NCI-H510A (cell line): ENCODE measurements around the gene UBE3D.
"Not testable (repeated sequence)": the region's sequence is repeated elsewhere in the genome, so short reads cannot be mapped to it uniquely, and the experiment has no call there.

Source experiments
- DNase-seq: peaks from one replicate; lab custom pipeline; 2025; lab: John Stamatoyannopoulos, UW

The UBE3D gene

GRCh38 chr6:82914511-82914910, 151.1 kb downstream of the UBE3D start:
- no peak for DNase-seq

DNA sequence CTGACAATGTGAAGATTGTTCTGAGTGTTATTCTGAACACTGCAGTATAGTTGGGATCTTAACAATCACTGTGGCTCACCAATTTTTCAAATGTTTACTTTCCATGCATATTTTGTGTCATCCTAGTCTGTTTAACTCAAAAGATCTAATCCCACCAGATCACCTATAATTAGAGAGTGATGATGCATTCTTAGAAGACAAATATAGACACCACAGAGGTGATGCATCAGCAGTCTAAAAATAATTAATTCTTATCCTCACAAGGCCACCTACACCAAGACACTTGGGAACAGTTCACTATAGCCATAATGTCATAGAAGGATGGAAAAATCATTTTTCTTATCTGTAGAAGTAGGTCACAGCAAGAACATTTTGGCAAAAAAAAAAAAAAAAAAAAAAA, 154.8 kb downstream of the UBE3D start:
- DNase-seq = no peak

DNA sequence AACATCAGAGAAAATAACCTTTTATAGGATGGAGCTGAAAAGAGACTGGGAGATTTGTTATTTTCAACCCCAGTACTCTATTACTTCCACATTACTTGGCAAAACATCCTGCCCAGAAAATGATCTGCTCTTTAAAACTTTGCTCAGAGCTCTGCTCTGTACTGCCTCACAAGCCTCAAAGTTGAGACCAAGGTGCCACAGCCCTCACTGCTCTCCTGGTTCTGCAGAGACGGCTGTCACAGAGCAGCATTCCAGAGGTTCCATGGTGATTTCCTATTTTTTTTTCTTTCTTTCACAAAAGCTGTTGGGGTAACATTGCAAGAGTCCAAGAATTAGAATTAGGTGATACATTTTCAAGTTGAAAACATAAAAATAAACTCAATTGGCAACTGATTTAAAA, 155.2 kb downstream of the UBE3D start:
- no peak for DNase-seq

GRCh38 chr6:82909551-82909950, 156.1 kb downstream of the UBE3D start:
- DNase-seq = no peak

- DNase-seq = no peak
These were observed 157.0 kb downstream of the UBE3D start for GRCh38 chr6:82908661-82909060.

DNA sequence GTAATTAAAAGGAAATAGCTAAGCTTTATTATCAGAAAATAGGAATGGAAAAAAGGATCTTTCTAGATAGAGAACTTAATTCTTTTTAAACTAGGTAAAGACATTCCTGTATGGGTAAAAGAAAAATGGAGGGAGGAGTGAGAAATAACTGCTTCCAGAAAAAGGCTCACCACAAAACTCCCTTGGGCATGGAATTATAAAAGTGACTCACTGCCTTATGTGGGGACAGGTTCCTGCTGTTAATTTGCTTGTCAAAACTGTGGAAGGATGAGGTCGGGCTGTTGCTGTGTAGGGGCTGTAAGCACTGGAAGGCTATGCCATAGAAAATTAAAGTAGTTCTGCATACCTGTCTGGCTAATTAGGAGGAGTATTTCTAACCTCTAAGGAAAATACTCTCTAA, 158.7 kb downstream of the UBE3D start:
- no peak for DNase-seq

- no peak for DNase-seq
These were observed 159.2 kb downstream of the UBE3D start for GRCh38 chr6:82906489-82906888.

GRCh38 chr6:82904860-82905259, 160.8 kb downstream of the UBE3D start:
- DNase-seq = no peak

DNA sequence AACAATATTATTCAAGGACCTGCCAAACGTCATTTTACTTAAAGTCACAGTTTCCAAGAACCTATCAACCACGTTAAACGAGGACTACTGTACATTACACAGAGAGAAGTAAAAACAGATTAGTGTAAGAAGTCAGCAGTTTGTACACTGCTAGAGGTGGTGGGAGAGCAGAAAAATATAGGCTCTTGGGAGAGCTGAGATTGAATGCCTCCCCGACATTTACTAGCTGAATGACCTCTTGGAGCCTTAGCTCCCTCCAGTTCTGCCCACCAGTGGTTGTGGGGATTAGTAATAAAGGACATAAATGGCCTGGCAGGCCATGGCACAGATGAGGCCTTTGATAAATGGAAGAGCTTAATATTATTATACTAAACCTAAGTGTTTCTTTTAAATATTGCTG, 161.4 kb downstream of the UBE3D start:
- no peak for DNase-seq

DNA sequence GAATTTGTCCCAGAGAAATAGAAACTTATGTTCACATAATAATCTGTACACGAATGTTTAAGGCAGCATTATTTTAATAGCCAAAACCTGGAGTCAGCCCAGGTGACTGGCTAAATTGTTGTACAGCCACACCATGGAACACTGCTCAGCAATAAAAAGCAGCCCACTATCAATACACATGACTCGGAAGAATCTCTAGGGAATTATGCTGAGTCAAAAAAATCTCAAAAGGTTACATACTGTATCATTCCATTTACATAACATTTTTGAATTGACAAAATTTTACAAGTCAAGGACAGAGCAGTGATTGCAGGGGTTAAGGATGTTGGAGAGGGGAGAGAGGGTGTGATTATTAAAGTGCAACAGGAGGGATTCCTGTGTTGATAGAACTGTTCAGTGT, 163.4 kb downstream of the UBE3D start:
- no peak for DNase-seq

DNA sequence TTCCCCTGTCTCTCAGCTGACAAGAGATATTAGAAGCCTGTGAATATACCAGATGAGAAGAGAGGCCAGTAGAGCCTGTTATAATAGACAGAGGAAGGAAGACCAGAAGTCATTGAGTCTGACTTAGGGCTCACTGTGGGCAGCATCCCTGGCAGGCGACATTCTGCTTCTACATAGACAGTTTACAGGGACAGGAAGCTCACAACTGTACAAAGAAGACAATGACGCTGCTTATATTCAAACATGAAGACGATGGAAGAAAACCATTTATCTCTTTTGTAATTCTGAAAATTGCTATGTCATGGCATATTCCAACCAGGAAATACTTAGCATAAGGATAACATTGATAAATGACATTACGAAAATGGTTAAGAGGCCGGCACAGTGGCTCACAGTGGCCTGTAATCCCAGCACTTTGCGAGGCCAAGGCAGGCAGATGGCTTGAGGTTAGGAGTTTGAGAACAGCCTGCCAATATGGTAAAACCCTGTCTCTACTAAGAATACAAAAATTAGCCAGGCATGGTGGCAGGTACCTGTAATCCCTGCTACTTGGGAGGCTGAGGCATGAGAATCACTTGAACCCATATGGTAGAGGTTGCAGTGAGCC, 170.9 kb downstream of the UBE3D start:
- DNase-seq = no peak

DNA sequence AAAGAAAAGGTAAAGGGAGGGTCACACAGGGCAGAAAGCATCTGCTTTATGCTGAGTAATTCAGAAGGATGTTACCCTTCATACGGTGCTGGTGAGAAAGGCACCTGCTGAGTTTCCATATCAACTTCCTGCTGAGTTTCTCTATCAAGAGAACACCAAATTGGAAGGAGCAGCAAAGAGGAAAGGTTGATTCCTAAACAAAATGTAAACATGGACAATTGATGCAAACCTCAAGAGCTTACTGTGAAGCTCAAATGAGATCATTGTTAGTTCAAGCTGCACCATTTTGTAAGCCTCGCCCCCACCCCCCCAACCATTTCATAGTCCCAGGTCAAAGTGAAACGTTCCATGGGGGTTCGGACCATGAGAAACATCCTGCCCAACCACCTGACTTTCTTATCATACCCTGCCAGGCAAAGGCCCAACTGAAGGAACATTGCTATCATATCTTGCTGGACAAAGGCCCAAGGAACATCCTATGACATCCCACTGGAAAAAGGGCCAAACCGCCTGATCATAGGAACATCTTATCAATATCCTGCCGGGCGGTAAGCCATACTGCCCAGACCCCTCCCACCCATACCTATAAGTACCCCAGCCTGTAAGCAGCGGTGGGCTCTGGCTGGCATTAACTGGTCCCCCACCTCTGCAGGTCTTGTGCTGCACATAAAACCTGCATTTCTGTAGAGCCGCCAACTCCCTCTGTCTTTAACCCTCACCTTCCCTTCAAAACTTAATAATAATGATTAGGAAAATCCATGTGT, 171.6 kb downstream of the UBE3D start:
- no peak for DNase-seq

DNA sequence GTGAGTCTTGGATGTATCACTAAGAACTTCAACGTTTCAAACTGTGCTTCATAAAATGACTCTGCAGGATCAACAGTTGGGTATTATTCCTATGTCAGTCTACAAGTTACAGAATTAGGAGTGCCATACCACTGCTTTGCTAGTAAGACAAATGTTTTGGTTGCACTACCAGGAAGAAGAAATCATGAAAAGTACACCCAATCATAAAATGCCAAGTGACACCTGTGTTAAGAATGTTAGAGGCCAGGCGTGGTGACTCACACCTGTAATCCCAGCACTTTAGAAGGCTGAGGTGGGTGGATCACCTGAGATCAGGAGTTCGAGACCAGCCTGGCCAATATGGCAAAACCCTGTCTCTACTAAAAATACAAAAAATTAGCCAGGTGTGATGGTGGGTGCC, 174.1 kb downstream of the UBE3D start:
- not testable (repeated sequence) for DNase-seq

GRCh38 chr6:82891076-82891475, 174.6 kb downstream of the UBE3D start:
- no peak for DNase-seq

- no peak for DNase-seq
These were observed 175.4 kb downstream of the UBE3D start for GRCh38 chr6:82890240-82890639.

DNA sequence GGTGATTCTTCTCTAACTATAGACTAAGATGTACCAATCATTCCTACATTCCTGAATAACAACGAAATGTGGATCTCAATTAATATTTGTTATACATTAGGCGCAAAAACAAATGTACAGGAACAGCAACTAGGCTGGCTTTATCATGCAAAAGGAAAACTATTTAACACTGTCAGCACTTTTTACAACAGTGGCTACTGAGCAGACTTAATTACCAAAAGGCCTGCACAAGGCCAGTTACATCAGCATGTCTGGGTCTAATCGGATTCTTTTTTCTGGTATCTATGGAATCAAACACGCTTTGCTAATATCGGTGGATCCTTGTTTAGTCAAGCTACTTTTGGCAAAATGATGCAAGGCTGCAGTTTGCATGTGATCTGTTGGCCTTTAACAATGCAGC, 176.5 kb downstream of the UBE3D start:
- no peak for DNase-seq

- DNase-seq = no peak
These were observed 183.1 kb downstream of the UBE3D start for GRCh38 chr6:82882363-82883023.

GRCh38 chr6:82881519-82881918, 184.1 kb downstream of the UBE3D start:
- DNase-seq = no peak

DNA sequence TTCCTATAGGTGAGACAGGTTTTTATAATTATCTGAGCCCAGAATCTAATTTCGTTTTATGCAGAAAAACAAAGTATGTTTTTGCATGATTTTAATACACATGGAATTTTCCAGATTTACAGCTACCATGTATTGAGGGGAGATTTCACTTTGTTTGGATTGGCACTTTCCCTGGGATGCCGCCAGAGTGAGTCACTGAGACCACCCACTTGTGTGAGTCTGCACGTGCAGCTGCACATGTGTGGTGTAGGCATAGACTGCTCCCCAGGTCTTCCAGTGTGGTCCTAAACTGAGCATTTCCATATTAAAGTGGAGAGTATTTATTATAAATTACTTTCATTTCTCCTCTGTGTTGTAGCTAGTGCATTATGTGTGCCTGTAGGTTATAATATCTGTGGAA, 186.8 kb downstream of the UBE3D start:
- DNase-seq = no peak

- no peak for DNase-seq
These were observed 188.1 kb downstream of the UBE3D start for GRCh38 chr6:82877213-82878195.

DNA sequence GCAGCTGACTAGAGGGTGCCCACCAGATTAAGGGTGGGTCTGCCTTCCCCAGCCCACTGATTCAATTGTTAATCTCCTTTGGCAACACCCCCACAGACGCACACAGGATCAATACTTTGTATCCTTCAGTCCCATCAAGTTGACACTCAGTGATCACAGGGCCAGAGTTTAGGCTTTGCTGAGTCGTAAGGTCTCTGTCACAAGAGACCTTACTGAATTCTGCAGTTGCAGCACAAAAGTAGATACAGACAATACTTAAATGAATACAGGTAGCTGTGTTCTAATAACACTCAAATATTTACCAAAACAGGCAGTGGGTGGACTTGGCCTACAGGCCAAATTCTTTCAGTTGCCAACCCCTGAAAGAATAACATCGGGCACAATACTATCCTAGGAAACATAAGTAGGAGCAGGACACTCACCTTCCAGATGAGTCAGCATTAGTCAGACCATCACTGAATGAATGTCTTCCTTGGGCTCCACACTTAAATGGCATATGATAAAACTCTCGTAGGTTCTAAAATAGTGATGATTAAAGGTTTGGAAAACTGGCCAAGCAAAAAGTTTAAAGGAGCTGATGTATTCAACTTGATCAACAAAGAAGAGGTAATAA, 190.0 kb downstream of the UBE3D start:
- no peak for DNase-seq

- no peak for DNase-seq
These were observed 190.8 kb downstream of the UBE3D start for GRCh38 chr6:82874867-82875266.
